ENCODE data around the gene RNASE1. TPM values are rescaled to one million over a fixed set of nuclear protein-coding genes. Genes with fewer than 3 reads are reported as not detected.

The RNASE1 gene
- total and polyA plus RNA-seq, 2 experiments from 2014 or later = 0.56 to 1.7 TPM

GRCh38 chr14:20791187-20791586 is 11.5 kb downstream of the RNASE1 start (continued):
- TF ChIP-seq EZH2 (IDR thresholded peaks at IDR 0.05; ENCODE audit: low read depth, unreplicated experiment) (no peak), POLR2AphosphoS5 (IDR thresholded peaks at IDR 0.05; ENCODE audit: low read depth) (no peak), EZH2phosphoT487 (IDR thresholded peaks at IDR 0.05; ENCODE audit: unreplicated experiment) (no peak), STAT1 (IDR thresholded peaks at IDR 0.05; ENCODE audit: unreplicated experiment) (no peak), CREB1 (CRISPR knock-in tag; IDR thresholded peaks at IDR 0.05; ENCODE audit: low read depth) (no peak), NANOG (IDR thresholded peaks at IDR 0.05; ENCODE audit: borderline replicate concordance) (no peak)
- TF ChIP-seq, protein P1, sequence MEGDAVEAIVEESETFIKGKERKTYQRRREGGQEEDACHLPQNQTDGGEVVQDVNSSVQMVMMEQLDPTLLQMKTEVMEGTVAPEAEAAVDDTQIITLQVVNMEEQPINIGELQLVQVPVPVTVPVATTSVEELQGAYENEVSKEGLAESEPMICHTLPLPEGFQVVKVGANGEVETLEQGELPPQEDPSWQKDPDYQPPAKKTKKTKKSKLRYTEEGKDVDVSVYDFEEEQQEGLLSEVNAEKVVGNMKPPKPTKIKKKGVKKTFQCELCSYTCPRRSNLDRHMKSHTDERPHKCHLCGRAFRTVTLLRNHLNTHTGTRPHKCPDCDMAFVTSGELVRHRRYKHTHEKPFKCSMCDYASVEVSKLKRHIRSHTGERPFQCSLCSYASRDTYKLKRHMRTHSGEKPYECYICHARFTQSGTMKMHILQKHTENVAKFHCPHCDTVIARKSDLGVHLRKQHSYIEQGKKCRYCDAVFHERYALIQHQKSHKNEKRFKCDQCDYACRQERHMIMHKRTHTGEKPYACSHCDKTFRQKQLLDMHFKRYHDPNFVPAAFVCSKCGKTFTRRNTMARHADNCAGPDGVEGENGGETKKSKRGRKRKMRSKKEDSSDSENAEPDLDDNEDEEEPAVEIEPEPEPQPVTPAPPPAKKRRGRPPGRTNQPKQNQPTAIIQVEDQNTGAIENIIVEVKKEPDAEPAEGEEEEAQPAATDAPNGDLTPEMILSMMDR (conservative IDR thresholded peaks at IDR 0.05; ENCODE audit: low read depth in 2 of 2) = no peak

- H3K27ac ChIP-seq (ENCODE audit: low read depth) = no peak overlapping the region
- no peaks in the 10 kb centered on the region for H3K36me3 ChIP-seq (ENCODE audit: insufficient read depth)
- no peak overlapping the region for H3K4me3 Mint-ChIP-seq
- H3K27me3 ChIP-seq (ENCODE audit: insufficient read depth) = no peaks in the 10 kb centered on the region
- H3F3A ChIP-seq (replicated peaks; ENCODE audit: low read depth) = no peaks in the 10 kb centered on the region
- H3K4me3 ChIP-seq = no peak overlapping the region
- peaks cover 28% of the 10 kb centered on the region for H3K4me1 Mint-ChIP-seq
- no peak overlapping the region for H3K4me2 ChIP-seq
- no peaks in the 10 kb centered on the region for H3K79me2 ChIP-seq (replicated peaks; ENCODE audit: insufficient read depth)
- H3K36me3 Mint-ChIP-seq (ENCODE audit: low read depth) = no peaks in the 10 kb centered on the region
- peak overlapping the region; percentile 61 for H2AFZ ChIP-seq
- ATAC-seq = no peak
- peaks cover 4% of the 10 kb centered on the region for H3K27me3 Mint-ChIP-seq (ENCODE audit: insufficient read depth, low read depth, poor library complexity)
- H3K9me2 ChIP-seq (ENCODE audit: insufficient read depth) = no peaks in the 10 kb centered on the region
- no peaks in the 10 kb centered on the region; the same call in 2 of the 3 replicates for H3K9me3 Mint-ChIP-seq
- no peak for DNase-seq (ENCODE audit: low spot score)
- H3K27ac Mint-ChIP-seq = no peak overlapping the region
- no peaks in the 10 kb centered on the region for H4K20me1 ChIP-seq (replicated peaks; ENCODE audit: insufficient read depth)
- peaks cover 14% of the 10 kb centered on the region for H3K4me1 ChIP-seq (ENCODE audit: insufficient read depth)
- no peak for TF ChIP-seq ZNF462 (CRISPR knock-in tag; IDR thresholded peaks at IDR 0.05)
- no peak for TF ChIP-seq ZNF114 (CRISPR knock-in tag; IDR thresholded peaks at IDR 0.05)
- TF ChIP-seq JUNB (IDR thresholded peaks at IDR 0.05; ENCODE audit: unreplicated experiment) = no peak
- TF ChIP-seq ZNF331 (CRISPR knock-in tag; IDR thresholded peaks at IDR 0.05; ENCODE audit: low read depth) = no peak
- TF ChIP-seq POLR2AphosphoS5 (IDR thresholded peaks at IDR 0.05; ENCODE audit: low read depth) = no peak
- no peak for TF ChIP-seq EZH2phosphoT487 (IDR thresholded peaks at IDR 0.05; ENCODE audit: unreplicated experiment)
- no peak for TF ChIP-seq EZH2 (IDR thresholded peaks at IDR 0.05; ENCODE audit: low read depth, unreplicated experiment)
- TF ChIP-seq, protein P1 (conservative IDR thresholded peaks at IDR 0.05; ENCODE audit: low read depth in 2 of 2) = no peak
Observed at GRCh38 chr14:20790464-20791116, 12.1 kb downstream of the RNASE1 start.
